GM19239 (cell line): ENCODE data around the gene RHOXF2.
"Not testable (repeated sequence)": the region's sequence is repeated elsewhere in the genome, so short reads cannot be mapped to it uniquely, and the experiment has no call there.

Experiments used
- DNase-seq: peaks from one replicate; pipeline ENCODE4 v3.0.0; 2011; ENCODE audit warnings: low spot score; ENCODE audit not compliant: insufficient read length
- FAIRE-seq: peaks from 2 replicates; lab custom pipeline; 2011; peaks lifted over from hg19 to GRCh38; lab: Jason Lieb, UNC

Gene RHOXF2, protein sequence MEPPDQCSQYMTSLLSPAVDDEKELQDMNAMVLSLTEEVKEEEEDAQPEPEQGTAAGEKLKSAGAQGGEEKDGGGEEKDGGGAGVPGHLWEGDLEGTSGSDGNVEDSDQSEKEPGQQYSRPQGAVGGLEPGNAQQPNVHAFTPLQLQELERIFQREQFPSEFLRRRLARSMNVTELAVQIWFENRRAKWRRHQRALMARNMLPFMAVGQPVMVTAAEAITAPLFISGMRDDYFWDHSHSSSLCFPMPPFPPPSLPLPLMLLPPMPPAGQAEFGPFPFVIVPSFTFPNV

DNA sequence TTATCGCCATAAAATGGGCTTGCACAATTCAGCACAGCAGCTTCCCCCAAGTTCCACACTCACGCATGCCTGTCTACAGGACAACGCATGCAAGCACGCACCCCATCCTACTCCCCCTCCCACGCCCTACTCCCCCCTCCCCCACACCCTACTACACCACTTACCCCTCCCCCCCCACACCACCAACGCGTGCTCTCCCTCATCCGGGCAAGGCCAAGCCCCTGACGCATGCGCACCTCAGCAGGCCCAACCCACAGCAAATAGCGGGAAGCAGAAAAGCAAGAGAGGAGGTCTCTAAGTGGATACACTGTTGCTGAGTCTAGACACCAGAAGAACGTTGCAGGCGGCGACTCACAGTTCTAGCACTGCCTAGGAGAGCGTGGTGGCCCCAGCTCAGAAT lies at the start of gene RHOXF2:
RHOXF2 (plus strand) TSS at position 301 of the 400 bp plus-strand sequence. CDS start 138 bp downstream, outside the sequence.
- DNase-seq, FAIRE-seq: not testable (repeated sequence)

DNA sequence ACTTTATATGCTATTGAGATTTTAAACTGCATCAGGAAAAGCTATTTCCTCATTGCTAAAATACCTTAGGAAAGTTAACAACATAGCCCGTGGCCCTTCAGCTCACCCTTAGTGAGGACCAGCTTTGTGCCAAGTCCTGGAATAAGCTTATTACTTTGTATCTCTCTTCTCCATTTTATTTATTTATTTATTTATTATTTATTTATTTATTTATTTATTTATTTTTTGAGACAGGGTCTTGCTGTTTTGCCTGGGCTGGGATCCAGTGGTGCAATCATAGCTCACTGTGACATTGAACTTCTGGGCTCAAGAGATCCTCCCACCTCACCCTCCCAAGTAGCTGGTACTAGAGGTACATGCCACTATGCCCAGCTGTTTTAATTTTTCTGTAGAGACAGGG lies 49.0 kb upstream of the RHOXF2 start:
- FAIRE-seq (no peak), DNase-seq (no peak)

DNA sequence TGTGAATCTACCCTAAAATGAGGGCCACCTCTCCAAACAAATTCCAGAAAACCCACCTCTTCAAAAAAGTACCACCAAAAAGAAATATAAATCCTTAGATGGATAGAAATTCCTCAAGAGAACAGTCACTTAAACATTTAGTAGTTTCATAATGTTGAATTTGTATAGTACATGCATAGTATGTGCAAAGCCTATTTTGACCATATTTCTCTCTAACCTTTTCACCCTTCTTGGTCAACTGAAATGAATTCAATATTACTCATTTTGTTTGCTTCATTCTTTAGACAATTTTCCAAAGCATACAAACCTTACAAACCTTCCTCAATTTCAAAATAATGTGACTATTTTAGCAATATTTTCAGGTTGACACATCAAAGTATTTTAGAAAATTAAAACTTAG lies 46.8 kb upstream of the RHOXF2 start:
- DNase-seq = no peak
- FAIRE-seq = no peak

DNA sequence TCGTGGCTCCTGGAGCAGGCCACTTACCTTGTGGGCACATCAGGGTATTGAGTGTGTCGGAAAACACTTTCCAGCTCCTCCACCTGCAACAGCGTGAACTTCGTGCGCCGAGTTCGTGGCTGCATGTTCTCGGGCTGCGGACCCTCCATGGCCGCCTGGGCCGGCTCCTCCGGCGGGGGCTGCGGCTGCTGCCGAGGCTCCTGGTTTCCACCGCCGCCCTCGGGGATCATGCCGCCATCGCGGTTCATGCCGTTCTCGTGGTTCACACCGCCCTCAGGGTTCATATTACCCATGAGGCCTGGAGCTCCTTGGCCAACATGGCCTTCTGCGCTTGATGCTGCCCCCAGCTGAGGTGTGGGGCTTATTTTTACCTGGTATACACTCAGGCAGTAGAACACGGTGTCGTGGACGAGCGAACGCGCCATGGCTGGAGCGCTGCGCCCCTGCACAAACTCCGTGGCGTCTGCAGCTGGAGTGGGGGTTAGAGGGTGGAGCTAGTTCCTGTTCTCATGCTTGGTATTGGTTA lies 42.9 kb upstream of the RHOXF2 start, which contains the start of gene RHOXF1:
RHOXF1 (minus strand) TSS at position 476 of the 526 bp plus-strand sequence; CDS start at position 425, 51 bp downstream.
- no peak for DNase-seq
- no peak for FAIRE-seq

DNA sequence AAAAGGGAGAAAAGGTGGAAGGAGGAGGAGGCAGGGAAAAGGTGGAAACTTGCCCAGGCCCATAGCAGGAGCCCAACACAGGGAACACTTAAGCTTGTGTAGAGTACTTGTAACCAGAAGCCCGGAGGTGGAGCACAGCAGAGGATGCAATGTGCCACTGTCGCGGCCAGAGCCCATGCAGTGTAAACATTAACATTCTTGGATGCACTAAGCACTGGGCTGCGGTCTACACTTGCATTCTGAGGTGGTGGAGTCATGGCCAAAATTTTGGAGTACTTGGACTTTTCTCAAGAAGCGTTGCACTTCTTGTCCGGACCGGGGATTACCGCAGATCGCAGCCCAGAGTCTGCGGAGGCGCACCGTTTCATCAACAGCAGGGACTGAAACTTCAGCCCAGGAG lies 38.2 kb upstream of the RHOXF2 start:
- FAIRE-seq (no peak), DNase-seq (no peak)

DNA sequence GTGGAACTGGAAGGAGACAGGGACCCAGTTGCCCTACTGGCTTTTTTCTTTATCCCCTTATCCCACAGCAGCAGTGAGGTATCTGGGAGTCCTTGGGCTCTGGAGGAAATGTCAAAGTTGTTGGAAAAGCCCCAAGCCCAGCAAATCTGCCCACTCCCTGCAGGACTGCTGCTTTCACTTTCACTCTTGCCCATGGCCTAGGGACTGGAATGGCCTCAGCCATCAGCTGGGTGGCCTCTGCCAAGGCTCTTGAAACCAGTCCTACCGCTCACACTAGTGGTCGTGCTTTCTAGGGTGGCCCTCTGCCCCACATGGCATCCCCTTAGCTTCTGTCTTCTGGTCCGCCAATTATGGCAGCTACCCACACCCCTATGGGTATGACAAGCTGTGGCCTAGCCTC lies 33.0 kb upstream of the RHOXF2 start:
- DNase-seq (no peak), FAIRE-seq (no peak)

DNA sequence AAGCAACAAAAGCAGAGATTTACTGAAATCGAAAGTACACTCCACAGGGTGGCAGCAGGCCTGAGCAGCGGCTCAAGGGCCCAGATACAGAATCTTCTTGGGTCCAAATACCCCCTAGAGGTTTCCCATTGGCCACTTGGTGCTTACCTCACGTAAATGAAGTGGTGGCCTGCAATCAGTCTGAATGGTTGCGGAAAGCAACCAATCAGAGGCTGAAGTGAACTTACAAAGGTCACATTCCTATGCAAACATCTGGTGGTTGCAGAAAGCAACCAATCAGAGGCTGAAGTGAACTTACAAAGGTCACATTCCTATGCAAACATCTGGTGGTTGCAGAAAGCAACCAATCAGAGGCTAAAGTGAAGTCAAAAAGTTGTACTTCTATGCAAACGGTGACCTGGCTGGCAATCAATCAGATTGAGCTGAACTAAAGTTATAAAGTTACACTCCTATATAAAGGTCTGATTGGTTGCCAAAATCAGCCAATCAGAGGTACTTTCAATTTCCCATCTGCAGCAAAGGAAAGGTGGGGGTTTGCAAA lies 30.0 kb upstream of the RHOXF2 start:
- DNase-seq, FAIRE-seq: not testable (repeated sequence)

DNA sequence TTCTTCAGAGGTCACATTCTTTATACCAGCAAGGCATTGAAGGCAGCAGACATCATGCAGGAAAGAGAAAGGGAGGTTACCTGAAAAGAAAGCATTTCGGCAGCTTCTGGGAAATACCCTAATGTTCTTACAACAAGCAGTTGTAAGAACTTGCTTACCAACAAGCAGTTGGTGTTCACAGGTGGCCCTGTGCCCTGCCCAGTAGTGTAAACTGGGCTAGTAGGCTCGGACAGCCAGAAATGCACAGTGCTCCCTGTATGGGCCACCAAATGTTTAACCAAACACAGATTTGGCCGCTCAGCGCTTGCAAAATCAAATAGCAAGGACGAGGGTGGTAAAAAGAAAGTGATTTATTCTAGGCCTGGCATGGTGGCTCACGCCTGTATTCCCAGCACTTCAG lies 22.3 kb upstream of the RHOXF2 start:
- DNase-seq = no peak
- no peak for FAIRE-seq

DNA sequence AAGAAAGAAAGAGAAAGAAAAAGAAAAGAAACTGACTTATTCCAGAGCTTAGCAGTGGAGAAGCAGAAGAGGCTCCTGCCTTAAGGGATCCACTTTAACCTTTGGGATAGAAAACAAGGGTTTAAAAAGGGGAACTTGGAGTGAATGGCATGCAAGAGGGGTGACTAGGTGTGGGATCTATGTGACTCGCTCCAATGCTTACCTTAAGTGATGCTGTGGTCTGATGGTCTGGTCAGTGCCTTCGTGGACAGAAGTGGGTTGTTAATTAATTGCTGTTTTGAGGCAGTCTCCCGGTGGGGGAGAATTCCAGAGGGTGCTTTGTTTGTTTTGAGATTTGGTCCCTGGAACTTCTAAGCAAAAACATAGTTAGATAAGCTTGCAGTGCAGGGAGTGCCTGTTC lies 21.6 kb upstream of the RHOXF2 start:
- FAIRE-seq = no peak
- DNase-seq = no peak

DNA sequence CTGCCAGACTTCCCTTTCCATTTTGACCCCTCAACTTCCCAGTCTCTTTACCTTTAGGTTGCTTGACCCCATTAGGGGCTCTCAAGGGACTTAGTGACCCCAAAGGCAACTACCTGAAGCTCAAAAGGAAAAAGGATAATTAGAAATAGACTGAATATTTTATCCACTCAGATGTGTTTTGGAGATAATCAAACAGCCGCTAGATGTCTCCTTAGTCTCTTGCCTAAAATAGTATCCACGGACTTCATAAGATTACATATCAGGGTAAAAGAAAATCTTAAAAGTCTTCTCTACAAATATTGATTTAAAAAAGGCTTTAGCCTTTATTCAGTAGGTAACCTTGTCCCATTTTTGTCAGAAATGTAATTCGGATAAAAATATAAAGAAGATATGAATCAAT lies 21.0 kb upstream of the RHOXF2 start:
- FAIRE-seq (no peak), DNase-seq (no peak)

DNA sequence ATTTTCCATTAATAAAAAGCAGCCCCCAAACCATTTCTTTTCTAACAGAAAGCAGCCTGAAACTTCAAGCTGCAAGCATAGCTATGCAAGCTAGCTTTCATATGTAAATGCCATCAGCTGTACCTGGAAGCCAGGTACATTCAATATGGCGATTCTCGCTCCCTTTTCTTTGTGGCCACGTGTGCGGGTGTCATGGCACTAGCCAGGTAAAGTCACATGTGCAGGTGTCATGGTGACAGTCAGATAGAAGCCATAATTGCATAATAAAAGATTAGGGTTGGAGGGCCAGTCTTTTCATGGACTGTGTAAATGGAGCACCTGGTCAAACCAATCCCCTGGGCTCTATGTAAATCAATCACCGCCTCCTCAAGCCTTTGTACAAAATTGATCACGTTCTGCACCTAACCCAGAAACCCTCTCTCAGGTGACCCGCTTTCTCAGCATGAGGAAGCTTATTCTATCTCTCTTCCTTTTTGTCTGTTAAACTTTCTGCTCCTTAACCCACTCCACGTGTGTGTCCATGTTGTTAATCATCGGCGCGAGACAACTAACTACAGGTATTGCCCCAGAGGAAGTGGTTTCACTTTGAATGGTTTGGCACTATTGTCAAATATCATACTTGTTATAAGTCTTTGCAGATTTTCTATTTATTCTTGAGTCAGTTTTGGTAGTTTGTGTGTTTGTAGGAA lies 18.0 kb upstream of the RHOXF2 start:
- no peak for DNase-seq
- no peak for FAIRE-seq

DNA sequence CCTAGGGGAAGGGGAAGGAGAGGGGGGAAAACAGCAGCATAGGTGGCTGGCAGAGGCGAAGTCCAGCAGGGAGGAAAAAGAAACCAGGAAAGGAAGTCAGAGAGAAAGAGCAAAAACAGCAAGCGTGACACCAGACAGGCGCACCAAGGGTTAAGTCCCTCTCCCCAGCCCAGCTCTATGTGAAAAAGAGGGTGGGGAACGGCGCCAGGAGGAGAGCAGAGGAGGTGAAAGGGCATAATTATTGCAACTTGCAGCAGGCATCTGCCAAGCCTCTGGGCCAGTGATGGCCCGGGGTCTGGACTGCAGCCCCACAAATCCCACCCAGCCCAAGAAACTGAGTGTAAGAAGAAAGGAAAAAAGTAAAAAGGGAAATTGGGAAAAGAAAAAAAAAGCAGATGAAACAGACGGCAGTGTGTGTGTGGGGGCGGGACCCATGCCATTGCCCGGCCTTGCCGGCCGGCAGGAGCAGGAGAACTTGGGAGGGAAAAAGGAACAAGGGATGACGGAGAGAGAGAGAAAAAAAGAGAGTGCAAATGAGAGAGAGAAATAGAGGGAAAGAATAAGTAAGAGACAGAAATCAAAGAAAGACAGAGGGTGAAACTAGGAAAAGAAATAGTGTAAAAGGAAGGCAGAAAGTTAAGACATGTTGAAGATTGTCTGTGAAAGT lies 14.1 kb upstream of the RHOXF2 start:
- DNase-seq = no peak
- no peak for FAIRE-seq

DNA sequence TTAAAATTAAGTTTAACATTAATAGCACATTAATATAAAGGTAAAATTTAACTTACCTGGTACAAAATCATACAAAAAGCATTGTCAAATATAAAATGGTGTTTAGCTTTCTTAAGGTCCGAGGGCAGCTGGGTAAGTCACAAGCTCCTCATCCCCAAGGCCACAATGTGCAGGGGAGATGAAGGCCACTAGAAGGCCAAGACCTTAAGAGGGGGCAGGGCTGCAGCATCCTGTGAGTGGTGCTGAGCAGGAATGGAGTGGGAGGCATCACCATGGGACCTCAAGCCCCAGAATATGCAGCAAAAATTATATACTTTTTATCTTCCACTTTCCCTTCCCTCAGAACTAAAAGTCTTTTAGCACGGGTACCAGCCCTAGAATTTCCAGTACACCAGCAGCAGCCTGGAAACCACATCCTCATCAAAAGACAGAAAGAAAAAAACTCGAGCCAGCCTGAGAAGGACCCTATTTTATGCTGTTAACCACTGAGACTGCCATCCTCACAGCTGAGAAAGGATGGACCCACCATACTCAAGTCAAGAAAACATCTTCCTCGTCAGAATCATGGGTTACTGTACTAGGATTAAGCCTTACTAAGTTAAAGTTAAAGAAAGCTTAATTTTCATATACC lies 13.0 kb upstream of the RHOXF2 start:
- no peak for FAIRE-seq
- DNase-seq = no peak

DNA sequence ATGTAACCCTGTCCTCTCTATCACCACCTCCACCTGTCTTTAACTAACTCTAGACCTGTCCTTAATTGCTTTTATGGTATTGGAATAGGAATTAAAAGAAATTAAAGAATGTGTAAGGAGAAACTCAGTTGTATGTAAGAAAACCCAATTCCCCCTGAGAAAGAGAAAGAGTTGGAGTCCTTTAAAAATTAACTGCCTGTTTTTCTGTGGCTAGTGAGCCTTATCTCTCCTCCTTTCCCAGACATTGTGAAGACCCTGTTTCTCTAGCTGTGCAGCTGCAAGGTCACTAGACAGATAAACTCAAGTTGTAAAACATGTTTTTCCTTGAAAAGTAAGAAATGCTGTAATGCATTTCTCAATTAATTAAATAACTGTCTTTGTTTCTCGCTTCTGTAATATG lies 12.1 kb upstream of the RHOXF2 start:
- not testable (repeated sequence) for DNase-seq, FAIRE-seq

DNA sequence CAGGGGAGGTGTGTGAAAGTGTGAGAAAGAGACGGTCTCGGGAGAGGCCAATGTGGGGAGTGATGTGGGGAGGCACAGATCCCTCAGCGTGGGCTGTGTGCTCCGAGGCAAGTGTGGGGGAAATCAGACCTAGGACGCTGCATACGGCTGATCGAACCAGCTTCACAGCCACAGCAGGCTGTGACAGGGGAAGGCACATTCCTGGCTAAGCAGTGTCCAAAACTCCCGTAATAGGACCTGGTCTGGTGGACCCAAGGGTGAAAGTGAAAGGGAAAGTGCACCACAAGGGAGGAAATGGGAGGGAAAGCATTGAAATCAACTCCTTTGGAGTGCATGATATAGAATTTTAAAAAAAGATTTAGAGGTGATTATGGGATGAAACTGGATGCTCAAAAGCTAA lies 10.9 kb upstream of the RHOXF2 start:
- no peak for FAIRE-seq
- no peak for DNase-seq

DNA sequence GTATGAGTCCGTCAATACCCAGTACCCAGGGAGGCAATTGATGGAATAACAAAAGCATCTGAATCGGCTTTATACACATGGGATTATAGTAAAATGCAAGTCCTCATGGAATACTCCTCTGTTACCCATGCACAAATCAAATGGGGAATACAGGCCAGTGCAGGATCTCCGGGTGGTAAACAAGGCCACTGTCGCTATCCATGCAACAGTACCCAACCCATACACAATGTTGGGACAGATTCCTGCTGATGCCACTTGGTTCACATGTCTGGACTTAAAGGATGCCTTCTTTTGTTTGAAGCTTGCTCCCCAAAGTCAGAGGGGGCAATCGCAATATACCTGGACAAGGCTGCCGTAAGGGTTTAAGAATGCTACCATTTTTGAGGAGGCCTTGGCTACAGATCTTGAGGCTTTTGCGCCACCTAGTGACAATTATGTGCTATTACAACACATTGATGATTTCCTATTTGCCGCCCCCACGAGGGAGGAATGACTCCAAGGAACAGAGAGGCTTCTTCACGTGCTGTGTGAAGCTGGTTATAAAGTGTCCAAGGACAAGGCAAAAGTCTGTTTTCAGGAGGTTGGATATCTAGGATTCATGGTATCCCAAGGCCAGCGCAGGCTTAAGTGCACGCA lies 8.2 kb upstream of the RHOXF2 start:
- not testable (repeated sequence) for DNase-seq
- peak; percentile 99 for FAIRE-seq

DNA sequence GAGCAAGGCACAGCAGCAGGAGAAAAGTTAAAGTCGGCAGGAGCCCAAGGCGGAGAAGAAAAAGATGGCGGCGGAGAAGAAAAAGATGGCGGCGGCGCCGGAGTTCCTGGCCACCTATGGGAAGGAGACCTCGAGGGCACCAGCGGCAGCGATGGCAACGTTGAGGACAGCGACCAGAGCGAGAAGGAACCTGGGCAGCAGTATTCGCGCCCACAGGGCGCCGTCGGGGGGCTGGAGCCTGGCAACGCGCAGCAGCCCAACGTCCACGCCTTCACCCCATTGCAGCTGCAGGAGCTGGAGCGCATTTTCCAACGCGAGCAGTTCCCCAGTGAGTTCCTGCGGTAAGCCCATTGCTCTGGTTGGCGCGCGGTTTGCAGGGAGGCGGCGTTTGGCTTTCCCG lies 673 bp downstream of the RHOXF2 start:
- not testable (repeated sequence) for FAIRE-seq, DNase-seq

DNA sequence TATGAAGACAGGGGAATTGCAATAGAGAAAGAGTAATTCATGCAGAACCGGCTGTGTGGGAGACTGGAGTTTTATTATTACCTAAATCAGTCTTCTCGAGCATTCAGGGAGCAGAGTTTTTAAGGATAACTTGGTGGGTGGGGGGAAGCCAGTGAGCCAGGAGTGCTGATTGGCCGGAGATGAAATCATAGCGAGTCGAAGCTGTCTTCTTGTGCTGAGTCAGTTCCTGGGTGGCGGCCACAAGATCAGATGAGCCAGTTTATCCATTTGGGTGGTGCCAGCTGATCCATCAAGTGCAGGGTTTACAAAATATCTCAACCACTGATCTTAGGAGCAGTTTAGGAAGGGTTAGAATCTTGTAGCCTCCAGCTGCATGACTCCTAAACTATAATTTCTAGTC lies 34.8 kb downstream of the RHOXF2 start:
- FAIRE-seq, DNase-seq: not testable (repeated sequence)

DNA sequence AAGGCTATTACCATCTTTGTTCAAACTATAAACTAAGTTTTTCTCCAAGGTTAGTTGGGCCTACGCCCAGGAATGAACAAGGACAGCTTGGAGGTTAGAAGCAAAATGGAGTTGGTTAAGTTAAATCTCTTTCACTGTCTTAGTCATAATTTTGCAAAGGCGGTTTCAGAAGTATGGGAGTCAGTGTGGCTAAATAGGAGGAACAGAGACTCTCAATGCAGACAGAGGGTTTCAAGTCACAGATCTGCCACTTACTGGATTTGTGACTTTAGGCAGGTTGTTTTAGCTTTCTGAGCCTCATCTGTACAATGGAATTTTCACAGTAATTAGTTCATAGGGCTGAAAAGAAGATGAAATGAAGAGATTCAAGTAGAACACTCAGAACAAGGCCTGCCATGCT lies 35.3 kb downstream of the RHOXF2 start:
- FAIRE-seq = peak; percentile 99
- not testable (repeated sequence) for DNase-seq

DNA sequence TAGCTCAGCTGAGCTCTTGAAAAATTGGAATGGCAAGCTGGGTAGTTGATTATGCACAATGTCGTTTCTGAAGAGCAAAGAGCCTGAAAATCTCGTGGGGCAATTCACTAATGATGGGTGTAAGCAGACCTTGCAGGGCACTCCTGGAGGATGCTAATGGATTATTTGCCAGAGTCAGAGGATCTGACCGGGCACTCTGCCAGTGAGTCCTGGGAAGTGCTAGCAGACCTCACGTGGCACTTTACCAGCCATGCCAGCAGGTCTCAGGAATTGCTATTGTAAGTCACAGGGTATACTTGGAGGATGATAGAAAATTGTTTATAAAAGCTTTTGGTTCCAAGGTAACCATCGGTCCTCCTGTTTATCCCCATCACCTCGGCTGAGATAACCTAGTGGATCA lies 37.4 kb downstream of the RHOXF2 start:
- FAIRE-seq, DNase-seq: not testable (repeated sequence)
